ENCODE measurements around the gene TICAM1.
A peak's percentile ranks its signal among the peaks of the same experiment; 100 is the strongest.

TICAM1 gene

GRCh38 chr19:4817467-4818277 lies 13.8 kb downstream of the TICAM1 start:
- TF ChIP-seq CTCF (IDR thresholded peaks at IDR 0.05; ENCODE audit: low read depth, low read length): peak; percentile 12; the same call in 1 of the 2 replicates
- Histone ChIP-seq H3K4me3 (ENCODE audit: low read depth, low read length) (no peak overlapping the region), H3K9me3 (ENCODE audit: severe bottlenecking) (peaks cover 7% of the 10 kb centered on the region), H3K27ac (no peak overlapping the region), H3K36me3 (peaks cover 29% of the 10 kb centered on the region), H3K27me3 (ENCODE audit: insufficient read depth, low read depth, severe bottlenecking) (no peaks in the 10 kb centered on the region)
- DNase-seq: no peak

GRCh38 chr19:4816950-4817278 lies 14.6 kb downstream of the TICAM1 start:
- Histone ChIP-seq H3K36me3 (peaks cover 29% of the 10 kb centered on the region), H3K27me3 (ENCODE audit: insufficient read depth, low read depth, severe bottlenecking) (no peaks in the 10 kb centered on the region), H3K9me3 (ENCODE audit: severe bottlenecking) (peaks cover 7% of the 10 kb centered on the region), H3K27ac (no peak overlapping the region), H3K4me3 (ENCODE audit: low read depth, low read length) (no peak overlapping the region)
- DNase-seq: no peak
- TF ChIP-seq CTCF (IDR thresholded peaks at IDR 0.05; ENCODE audit: low read depth, low read length): no peak

- no peak for TF ChIP-seq CTCF (IDR thresholded peaks at IDR 0.05; ENCODE audit: low read depth, low read length)
- Histone ChIP-seq H3K27ac (peak overlapping the region; percentile 73), H3K9me3 (ENCODE audit: severe bottlenecking) (peaks cover 7% of the 10 kb centered on the region), H3K27me3 (ENCODE audit: insufficient read depth, low read depth, severe bottlenecking) (no peaks in the 10 kb centered on the region), H3K36me3 (peaks cover 29% of the 10 kb centered on the region), H3K4me3 (ENCODE audit: low read depth, low read length) (no peak overlapping the region)
- DNase-seq: no peak
Observed at GRCh38 chr19:4816202-4816949, 15.1 kb downstream of the TICAM1 start.

DNA sequence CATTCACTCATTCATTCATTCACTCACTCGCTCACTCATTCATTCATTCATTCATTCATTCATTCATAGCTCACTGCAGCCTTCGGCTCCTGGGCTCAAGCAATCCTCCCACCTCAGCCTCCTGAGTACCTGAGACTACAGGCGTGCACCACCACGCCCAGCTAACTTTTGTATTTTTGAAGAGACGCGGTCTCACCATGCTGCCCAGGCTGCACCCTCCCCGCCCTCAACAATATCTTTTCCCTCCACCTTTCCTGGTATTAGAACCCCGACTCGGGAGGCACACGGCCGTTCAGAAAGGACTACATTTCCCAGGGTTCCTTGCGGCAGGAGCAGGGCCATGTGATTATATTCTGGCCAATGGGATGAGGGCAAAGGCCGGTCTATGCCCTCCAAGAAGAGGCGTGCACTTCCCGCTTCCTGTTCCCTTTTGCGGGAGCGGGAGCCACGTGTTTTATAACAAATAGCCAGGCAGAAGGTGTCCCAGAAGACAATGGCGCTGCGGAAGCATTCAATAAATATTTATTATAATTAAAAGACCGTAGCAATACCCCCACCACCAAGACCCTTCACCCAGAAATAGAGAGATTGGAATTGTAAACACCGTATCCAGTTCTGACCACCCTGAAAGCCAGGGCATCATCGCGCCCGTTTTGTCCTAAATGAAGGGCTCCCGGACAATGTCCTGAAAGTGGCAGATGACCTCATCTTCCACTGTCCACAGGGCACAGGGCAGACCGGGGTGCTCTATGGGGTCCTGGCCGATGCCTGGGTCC lies 15.9 kb downstream of the TICAM1 start:
- H3K27me3 ChIP-seq (ENCODE audit: insufficient read depth, low read depth, severe bottlenecking): no peaks in the 10 kb centered on the region
- DNase-seq: peak; percentile 91
- peaks cover 29% of the 10 kb centered on the region for H3K36me3 ChIP-seq
- peak overlapping the region; percentile 73 for H3K27ac ChIP-seq
- peaks cover 7% of the 10 kb centered on the region for H3K9me3 ChIP-seq (ENCODE audit: severe bottlenecking)
- TF ChIP-seq CTCF (IDR thresholded peaks at IDR 0.05; ENCODE audit: low read depth, low read length): no peak
- H3K4me3 ChIP-seq (ENCODE audit: low read depth, low read length): no peak overlapping the region

- Histone ChIP-seq H3K27ac (no peak overlapping the region), H3K4me3 (ENCODE audit: low read depth, low read length) (no peak overlapping the region), H3K9me3 (ENCODE audit: severe bottlenecking) (peaks cover 7% of the 10 kb centered on the region), H3K36me3 (peaks cover 29% of the 10 kb centered on the region), H3K27me3 (ENCODE audit: insufficient read depth, low read depth, severe bottlenecking) (no peaks in the 10 kb centered on the region)
- DNase-seq: no peak
- TF ChIP-seq CTCF (IDR thresholded peaks at IDR 0.05; ENCODE audit: low read depth, low read length): no peak
Observed at GRCh38 chr19:4814625-4815425, 16.7 kb downstream of the TICAM1 start.

Measured in WERI-Rb-1 (cell line).